Measurements from ENCODE around the gene C1S. TPM values are rescaled to one million over a fixed set of nuclear protein-coding genes. Genes with fewer than 3 reads are reported as not detected.
"Not testable (repeated sequence)": the region's sequence is repeated elsewhere in the genome, so short reads cannot be mapped to it uniquely, and the experiment has no call there.

The C1S gene
- 108 TPM for total RNA-seq
- long read RNA-seq, transcript C1S-202 (12 exons, 2,635 nt): minor isoform, 47 of 227 reads
- long read RNA-seq, transcript C1S-201 (12 exons, 2,972 nt): major isoform, 147 of 227 reads
- long read RNA-seq, partial matches to known transcripts: 18 of 227 reads
- long read RNA-seq, other reads (novel, unspliced or antisense): 15 of 227 reads

DNA sequence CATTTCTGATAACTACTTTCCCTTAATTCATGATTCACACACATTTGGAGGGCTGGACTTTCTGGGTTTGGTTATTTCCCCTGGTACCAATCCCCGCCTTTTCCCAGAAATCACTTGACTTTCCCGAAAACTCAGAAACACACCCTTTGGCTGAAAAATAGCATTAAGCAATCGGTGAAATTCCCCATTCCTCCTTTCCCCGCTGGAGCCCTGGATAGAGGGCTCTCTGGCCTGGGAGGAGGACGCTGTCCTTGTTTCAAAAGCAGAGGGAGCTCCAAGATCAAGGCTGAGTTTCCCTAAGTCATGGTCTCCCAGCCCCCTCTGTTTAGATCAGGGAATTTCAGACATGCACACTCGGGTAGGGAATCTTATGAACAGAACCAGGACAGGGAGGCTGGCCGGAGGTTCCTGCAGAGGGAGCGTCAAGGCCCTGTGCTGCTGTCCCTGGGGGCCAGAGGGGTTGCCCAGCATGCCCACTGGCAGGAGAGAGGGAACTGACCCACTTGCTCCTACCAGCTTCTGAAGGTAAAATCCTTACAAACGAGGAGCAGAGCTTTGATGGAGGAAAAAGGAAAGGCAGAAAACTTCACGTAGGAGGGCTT, at the start of gene C1S:
TSS of gene C1S (plus strand) at position 366 of the 602 bp plus-strand sequence. CDS start 1,195 bp downstream, outside the sequence.
- Histone ChIP-seq H3K4me3 (peak within 1 kb of the TSS; percentile 62), H3K27ac (replicated peaks) (peak within 1 kb of the TSS; percentile 85), H3K27me3 (ENCODE audit: low read depth) (peaks cover 9% of the 10 kb centered on the region), H3K9me3 (replicated peaks) (no peaks in the 10 kb centered on the region), H3K4me1 (peaks cover 17% of the 10 kb centered on the region), H3K36me3 (no peaks in the 10 kb centered on the region)
- intact Hi-C loops (cut with micrococcal nuclease): loop anchor here (5.0 kb wide), 1 partner anchor 47 kb away; the partner anchor contains the start of gene C1RL
- TF ChIP-seq, protein P1, sequence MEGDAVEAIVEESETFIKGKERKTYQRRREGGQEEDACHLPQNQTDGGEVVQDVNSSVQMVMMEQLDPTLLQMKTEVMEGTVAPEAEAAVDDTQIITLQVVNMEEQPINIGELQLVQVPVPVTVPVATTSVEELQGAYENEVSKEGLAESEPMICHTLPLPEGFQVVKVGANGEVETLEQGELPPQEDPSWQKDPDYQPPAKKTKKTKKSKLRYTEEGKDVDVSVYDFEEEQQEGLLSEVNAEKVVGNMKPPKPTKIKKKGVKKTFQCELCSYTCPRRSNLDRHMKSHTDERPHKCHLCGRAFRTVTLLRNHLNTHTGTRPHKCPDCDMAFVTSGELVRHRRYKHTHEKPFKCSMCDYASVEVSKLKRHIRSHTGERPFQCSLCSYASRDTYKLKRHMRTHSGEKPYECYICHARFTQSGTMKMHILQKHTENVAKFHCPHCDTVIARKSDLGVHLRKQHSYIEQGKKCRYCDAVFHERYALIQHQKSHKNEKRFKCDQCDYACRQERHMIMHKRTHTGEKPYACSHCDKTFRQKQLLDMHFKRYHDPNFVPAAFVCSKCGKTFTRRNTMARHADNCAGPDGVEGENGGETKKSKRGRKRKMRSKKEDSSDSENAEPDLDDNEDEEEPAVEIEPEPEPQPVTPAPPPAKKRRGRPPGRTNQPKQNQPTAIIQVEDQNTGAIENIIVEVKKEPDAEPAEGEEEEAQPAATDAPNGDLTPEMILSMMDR (IDR thresholded peaks at IDR 0.05; ENCODE audit: borderline replicate concordance): peak; percentile 86
- DNase-seq: peak; percentile 62

DNA sequence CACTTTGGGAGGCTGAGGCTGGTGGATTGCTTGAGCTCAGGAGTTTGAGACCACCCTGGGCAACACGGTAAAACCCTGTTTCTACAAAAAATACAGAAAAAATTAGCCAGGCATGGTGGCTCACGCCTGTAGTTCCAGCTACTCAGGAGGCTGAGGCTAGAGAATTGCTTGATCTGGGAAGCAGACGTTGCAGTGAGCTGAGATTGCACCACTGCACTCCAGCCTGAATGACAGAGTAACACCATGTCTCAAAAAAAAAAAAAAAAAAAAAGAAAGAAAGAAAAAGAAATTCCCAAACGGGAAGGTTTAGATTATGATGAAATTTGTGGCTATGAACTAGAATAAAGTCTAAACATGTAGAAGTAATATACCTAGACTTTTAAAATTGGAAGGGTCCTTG, 49.1 kb upstream of the C1S start:
- H3K27ac ChIP-seq (replicated peaks): peak overlapping the region; percentile 70
- H3K4me3 ChIP-seq; DNase-seq; H3K9me3 ChIP-seq (replicated peaks); H3K27me3 ChIP-seq (ENCODE audit: low read depth): not testable (repeated sequence)
- intact Hi-C loops (cut with micrococcal nuclease): loop anchor here (10.0 kb wide), 1 partner anchor 47 kb away; no protein-coding TSS in a partner anchor
- H3K36me3 ChIP-seq: peaks cover 17% of the 10 kb centered on the region
- peaks cover 79% of the 10 kb centered on the region for H3K4me1 ChIP-seq

DNA sequence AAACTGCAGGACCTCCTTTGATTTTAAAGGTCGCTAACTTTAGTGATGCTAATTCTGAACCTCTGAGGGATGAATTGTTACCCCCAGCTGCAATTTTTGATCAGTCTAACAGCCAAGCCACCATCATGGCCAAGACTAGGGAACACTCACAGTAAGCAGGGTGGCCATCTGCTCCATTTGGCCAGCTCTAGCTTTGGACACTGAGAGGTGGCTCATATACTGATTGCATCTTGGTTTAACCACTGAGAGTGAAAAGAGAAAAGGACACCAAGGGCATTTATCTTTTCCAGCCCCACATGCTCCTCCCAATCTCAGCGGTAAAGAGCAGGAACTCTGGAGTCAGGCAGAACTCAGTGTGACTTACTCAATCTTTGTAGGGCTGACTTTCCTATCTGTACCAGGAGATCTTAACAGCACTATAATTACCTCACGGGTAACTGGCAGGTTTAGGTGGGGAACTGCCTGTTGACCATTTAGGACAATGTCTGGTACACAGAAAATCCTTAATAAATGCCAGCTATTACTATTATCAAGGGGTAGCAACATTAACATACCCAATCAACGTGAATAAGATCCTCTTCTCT, 48.4 kb upstream of the C1S start:
- H3K27me3 ChIP-seq (ENCODE audit: low read depth): no peaks in the 10 kb centered on the region
- no peaks in the 10 kb centered on the region for H3K9me3 ChIP-seq (replicated peaks)
- peaks cover 17% of the 10 kb centered on the region for H3K36me3 ChIP-seq
- TF ChIP-seq, protein P1 (IDR thresholded peaks at IDR 0.05; ENCODE audit: borderline replicate concordance): no peak
- H3K4me3 ChIP-seq: no peak overlapping the region
- no peak for DNase-seq
- peak overlapping the region; percentile 70 for H3K27ac ChIP-seq (replicated peaks)
- intact Hi-C loops (cut with micrococcal nuclease): loop anchor here (10.0 kb wide), 1 partner anchor 47 kb away; no protein-coding TSS in a partner anchor
- peaks cover 79% of the 10 kb centered on the region for H3K4me1 ChIP-seq

GRCh38 chr12:7013101-7013500, 47.4 kb upstream of the C1S start:
- H3K36me3 ChIP-seq: peaks cover 17% of the 10 kb centered on the region
- TF ChIP-seq, protein P1 (IDR thresholded peaks at IDR 0.05; ENCODE audit: borderline replicate concordance): no peak

DNA sequence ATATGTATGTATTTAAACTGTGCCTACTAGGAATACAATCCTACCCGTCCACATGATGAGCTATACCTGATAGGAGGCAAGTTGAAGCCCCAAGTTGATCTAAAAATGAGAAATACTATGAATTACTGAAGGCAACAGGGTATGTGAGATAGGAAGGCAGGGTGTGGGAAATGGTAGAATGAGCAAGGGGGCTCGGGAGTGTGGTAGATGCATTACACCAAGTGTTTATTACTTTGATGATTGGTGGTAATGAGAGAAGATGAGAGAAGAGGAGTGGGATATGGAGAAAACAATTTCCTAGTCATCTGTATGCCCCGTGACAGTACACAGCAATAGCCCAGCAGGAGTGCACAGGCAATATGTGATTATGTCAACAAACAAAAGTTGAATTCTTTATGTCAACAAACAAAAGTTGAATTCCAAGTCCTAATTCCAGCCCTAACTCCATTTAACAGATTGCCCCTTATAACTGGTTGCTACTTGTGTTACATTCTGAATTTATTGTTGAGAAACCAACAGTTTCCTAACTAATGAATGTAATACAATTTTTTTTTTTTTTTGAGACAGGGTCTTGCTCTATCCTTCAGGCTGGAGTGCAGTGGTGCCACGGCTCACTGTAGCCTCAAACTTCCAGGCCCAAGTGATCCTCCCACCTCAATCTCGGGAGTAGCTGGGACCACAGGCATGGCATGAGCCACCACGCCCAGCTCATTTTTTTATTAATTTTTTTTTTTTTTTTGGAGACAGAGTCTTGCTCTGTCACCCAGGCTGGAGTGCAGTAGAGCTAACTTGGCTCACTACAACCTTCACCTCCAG, 44.8 kb upstream of the C1S start:
- Histone ChIP-seq H3K27me3 (ENCODE audit: low read depth) (no peaks in the 10 kb centered on the region), H3K9me3 (replicated peaks) (no peaks in the 10 kb centered on the region), H3K4me3 (no peak overlapping the region), H3K27ac (replicated peaks) (no peak overlapping the region), H3K36me3 (peaks cover 5% of the 10 kb centered on the region), H3K4me1 (peaks cover 66% of the 10 kb centered on the region)
- no peak for DNase-seq
- TF ChIP-seq, protein P1 (IDR thresholded peaks at IDR 0.05; ENCODE audit: borderline replicate concordance): no peak
- intact Hi-C loops (cut with micrococcal nuclease): loop anchor here (10.0 kb wide), 1 partner anchor 51 kb away; no protein-coding TSS in a partner anchor

More at GRCh38 chr12:7013101-7013500, 47.4 kb upstream of the C1S start:
- Histone ChIP-seq H3K9me3 (replicated peaks) (no peaks in the 10 kb centered on the region), H3K4me3 (no peak overlapping the region), H3K4me1 (peaks cover 79% of the 10 kb centered on the region), H3K27me3 (ENCODE audit: low read depth) (no peaks in the 10 kb centered on the region), H3K27ac (replicated peaks) (no peak overlapping the region)
- intact Hi-C loops (cut with micrococcal nuclease): loop anchor here (10.0 kb wide), 1 partner anchor 48 kb away; no protein-coding TSS in a partner anchor
- no peak for DNase-seq

Data from left ventricle myocardium inferior (tissue), 1 donor.